Vagina (tissue), 2 donors: ENCODE results near the gene ANTXR1. TPM values are rescaled to one million over a fixed set of nuclear protein-coding genes. Genes with fewer than 3 reads are reported as not detected.

Source experiments
- DNase-seq, 2 donors: peaks; one replicate each; pipeline ENCODE4 v3.0.0-alpha.2; 2017; ENCODE audit errors: extremely low spot score in 2 of 2
- H3K27ac ChIP-seq: fragments of 200-600 bp; sonication (generic); one replicate; pipeline ENCODE4 v1.5.1; 2019
- H3K27me3 ChIP-seq: fragments of 200-600 bp; sonication (generic); one replicate; pipeline ENCODE4 v1.5.1; 2019
- H3K36me3 ChIP-seq, 2 donors: fragments of 200-600 bp; sonication (generic); one replicate each; pipeline ENCODE4 v1.5.1; 2017 to 2019
- H3K4me1 ChIP-seq: fragments of 200-600 bp; sonication (generic); one replicate; pipeline ENCODE4 v1.5.1; 2019
- H3K4me3 ChIP-seq, 2 donors: fragments of 200-600 bp; sonication (generic); 1 replicate in 1 of 2; 2 replicates in 1 of 2; pipeline ENCODE4 v1.5.1; 2016 to 2019
- H3K9me3 ChIP-seq: fragments of 200-600 bp; sonication (generic); one replicate; pipeline ENCODE4 v1.5.1; 2019
- POLR2A ChIP-seq, 2 donors: fragments of 450-650 bp; IDR thresholded peaks; one replicate each; pipeline ENCODE4 v1.6.1; 2017; ENCODE audit warnings: antibody characterized with exemption in 2 of 2, mild to moderate bottlenecking in 2 of 2, moderate library complexity in 2 of 2
- POLR2AphosphoS5 ChIP-seq, 2 donors: sonication (generic); formaldehyde crosslinking; IDR thresholded peaks; one replicate each; pipeline ENCODE4 v1.9.0; 2017; ENCODE audit warnings: antibody characterized with exemption in 2 of 2, mild to moderate bottlenecking in 2 of 2, low read depth in 1 of 2; ENCODE audit not compliant: insufficient read depth in 1 of 2
- intact Hi-C: fragments of 100-400 bp; cut with DNase I; formaldehyde crosslinking; loops from one replicate; pipeline ENCODE4 v1.15.1; 2023
- total RNA-seq: library from RNA; depleted of rRNA; stranded (reverse); fragments of >200 nt; gene quantifications from one replicate; pipeline ENCODE4 v1.2.3, GENCODE V29; 2016
- TF ChIP-seq, protein P1 (sequence below), 3 experiments: fragments of 450-650 bp in 2 of 3; fragments of 200-600 bp in 1 of 3; sonication (generic) in 1 of 3; IDR thresholded peaks; one replicate each; pipeline ENCODE4 v1.5.1; 2017 to 2019; ENCODE audit warnings: antibody characterized with exemption in 3 of 3, mild to moderate bottlenecking in 2 of 3, moderate library complexity in 2 of 3

The ANTXR1 gene
- total RNA-seq, 1 donor from 2014 or later = 102 TPM

DNA sequence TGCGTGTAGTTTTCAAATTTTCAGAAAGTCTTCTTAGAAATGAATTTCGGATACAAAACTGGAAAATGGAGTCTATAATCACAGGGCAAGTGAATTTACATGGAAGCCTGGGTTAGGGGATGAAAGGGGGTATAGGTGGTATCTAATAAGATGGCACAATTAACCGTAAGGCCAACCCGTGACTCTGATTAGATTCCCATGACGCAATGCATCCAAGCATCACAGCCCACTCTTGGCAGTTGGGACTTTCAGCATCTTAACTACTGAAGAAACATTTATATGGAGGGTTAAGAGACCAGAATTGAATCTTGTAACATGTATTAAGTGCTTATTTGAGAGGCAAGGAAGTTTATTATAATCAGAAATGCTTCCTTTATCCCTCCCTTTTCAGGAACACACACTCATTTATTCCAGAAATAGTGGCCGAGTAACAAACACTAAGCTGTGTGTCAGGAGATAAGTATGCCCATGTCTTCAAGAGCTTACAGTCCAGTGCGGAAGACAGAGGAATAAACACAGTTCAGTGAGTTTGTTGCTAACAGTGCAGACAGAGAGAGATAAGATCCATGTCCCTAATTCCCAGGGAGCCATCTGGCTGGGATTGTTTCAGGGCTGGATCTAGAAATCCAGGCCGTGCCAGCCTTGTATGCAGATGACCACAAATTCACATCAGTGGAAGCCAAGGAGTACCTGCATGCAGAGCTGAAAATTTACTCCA lies 151.2 kb downstream of the ANTXR1 start:
- no peaks in the 10 kb centered on the region for H3K27me3 ChIP-seq
- no peaks in the 10 kb centered on the region for H3K36me3 ChIP-seq
- TF ChIP-seq, protein P1, sequence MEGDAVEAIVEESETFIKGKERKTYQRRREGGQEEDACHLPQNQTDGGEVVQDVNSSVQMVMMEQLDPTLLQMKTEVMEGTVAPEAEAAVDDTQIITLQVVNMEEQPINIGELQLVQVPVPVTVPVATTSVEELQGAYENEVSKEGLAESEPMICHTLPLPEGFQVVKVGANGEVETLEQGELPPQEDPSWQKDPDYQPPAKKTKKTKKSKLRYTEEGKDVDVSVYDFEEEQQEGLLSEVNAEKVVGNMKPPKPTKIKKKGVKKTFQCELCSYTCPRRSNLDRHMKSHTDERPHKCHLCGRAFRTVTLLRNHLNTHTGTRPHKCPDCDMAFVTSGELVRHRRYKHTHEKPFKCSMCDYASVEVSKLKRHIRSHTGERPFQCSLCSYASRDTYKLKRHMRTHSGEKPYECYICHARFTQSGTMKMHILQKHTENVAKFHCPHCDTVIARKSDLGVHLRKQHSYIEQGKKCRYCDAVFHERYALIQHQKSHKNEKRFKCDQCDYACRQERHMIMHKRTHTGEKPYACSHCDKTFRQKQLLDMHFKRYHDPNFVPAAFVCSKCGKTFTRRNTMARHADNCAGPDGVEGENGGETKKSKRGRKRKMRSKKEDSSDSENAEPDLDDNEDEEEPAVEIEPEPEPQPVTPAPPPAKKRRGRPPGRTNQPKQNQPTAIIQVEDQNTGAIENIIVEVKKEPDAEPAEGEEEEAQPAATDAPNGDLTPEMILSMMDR (IDR thresholded peaks at IDR 0.05) = no peak
- TF ChIP-seq POLR2A (IDR thresholded peaks at IDR 0.05) = no peak
- peak overlapping the region; percentile 74 for H3K27ac ChIP-seq
- no peaks in the 10 kb centered on the region for H3K9me3 ChIP-seq
- no peak overlapping the region for H3K4me3 ChIP-seq
- intact Hi-C loops = no loop called here
- H3K4me1 ChIP-seq = peaks cover 64% of the 10 kb centered on the region
- DNase-seq = no peak

DNA sequence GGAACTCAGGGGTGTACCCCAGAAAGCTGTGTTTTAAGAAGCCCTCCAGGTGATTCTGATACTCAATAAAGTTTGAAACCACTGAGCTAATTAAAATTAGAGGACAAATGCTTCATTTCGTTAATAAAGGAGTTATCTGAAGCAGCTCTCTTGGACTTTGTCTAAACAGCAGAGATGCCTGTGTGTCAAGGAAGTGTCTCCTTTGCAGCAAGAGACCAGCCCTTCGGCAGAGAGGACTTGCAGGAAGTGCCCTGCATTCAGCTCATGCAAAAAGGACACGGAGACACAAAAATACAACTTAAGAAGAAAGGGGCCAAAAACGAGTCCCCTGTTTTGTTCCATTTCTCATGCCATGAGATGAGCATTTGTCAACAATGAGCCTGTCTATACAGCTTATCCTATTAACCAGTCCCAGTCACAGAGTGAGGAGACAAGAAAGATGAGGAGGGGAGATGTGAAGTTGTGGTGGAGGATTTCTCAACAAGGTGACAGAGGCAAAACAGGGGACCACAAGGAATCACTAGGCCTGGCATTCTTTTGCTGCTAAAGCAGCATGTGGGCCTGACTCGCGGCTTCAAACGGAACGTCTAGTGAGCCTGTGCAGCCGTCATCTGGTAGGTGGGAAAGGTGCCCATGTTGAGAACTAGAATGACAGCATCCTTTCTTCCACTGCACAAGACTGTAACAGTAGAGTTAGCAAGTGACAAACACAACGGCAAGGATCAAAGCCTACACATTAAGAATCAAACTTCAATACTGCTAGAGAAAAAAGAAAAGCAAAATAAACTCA lies 152.3 kb downstream of the ANTXR1 start:
- intact Hi-C loops = no loop called here
- Histone ChIP-seq H3K27me3 (no peaks in the 10 kb centered on the region), H3K27ac (peak overlapping the region; percentile 74), H3K4me1 (peaks cover 68% of the 10 kb centered on the region), H3K4me3 (no peak overlapping the region), H3K9me3 (no peaks in the 10 kb centered on the region), H3K36me3 (no peaks in the 10 kb centered on the region)
- no peak for DNase-seq
- no peak for TF ChIP-seq POLR2A (IDR thresholded peaks at IDR 0.05)
- TF ChIP-seq, protein P1 (IDR thresholded peaks at IDR 0.05) = no peak
- no peak for TF ChIP-seq POLR2AphosphoS5 (IDR thresholded peaks at IDR 0.05; ENCODE audit: insufficient read depth in 1 of 2, low read depth in 1 of 2)

DNA sequence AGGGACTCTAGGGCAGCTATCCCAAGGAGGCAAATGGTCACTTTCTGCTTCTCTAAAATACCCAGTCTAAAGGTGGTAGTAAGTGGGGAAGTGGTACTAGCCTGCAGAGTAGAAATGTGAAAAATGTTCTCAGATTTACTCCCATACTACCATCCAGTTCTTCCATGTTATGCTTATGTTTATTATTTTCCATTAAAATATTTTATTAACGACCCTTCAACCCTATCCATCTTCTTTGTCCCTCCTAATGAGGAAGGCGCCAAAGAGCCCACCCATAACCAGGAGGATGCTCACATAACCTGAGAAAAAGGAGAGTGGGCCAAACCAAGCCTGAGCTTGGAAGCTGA lies 153.5 kb downstream of the ANTXR1 start:
- Histone ChIP-seq H3K4me1 (peaks cover 74% of the 10 kb centered on the region), H3K27ac (no peak overlapping the region)
- TF ChIP-seq POLR2AphosphoS5 (IDR thresholded peaks at IDR 0.05; ENCODE audit: insufficient read depth in 1 of 2, low read depth in 1 of 2) (no peak), POLR2A (IDR thresholded peaks at IDR 0.05) (no peak)
- TF ChIP-seq, protein P1 (IDR thresholded peaks at IDR 0.05) = no peak

DNA sequence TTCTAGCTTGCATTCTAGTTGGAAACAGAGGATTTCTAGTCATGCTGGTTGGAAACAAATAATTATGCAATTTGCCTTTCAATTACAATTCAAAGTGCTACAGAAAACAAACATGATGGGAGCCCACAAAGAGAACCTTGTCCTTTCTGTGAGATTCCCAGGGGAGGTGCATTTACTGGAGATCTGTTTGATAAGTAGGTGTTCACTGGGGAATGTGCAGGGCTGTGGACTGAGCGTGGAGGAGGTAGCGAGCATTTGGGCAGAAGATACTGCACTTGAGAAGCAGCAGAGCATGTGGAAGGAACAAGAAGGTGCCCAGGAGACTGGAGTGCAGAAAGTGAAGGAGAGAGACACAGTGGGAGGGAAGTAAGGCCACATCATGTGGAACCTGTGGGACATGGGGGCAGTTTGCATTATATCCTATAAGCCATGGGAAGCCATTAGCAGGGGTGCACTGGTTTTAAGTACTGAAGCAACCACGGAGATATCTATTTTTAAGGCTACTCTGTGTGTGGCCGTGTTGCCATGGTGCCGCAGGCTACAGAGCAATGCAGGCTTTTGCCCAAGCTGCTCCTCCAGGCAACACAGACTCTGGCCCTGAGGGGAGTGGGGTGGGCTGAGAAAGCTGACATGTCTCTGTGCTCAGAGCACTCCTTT lies 154.0 kb downstream of the ANTXR1 start:
- Histone ChIP-seq H3K4me1 (peaks cover 72% of the 10 kb centered on the region), H3K27ac (no peak overlapping the region)
- DNase-seq = no peak

More for the DNA sequence above, 153.5 kb downstream of the ANTXR1 start:
- no peaks in the 10 kb centered on the region for H3K36me3 ChIP-seq
- no peaks in the 10 kb centered on the region for H3K9me3 ChIP-seq
- intact Hi-C loops = no loop called here
- no peak overlapping the region for H3K4me3 ChIP-seq
- H3K27me3 ChIP-seq = no peaks in the 10 kb centered on the region
- DNase-seq = no peak

More for the DNA sequence above, 154.0 kb downstream of the ANTXR1 start:
- Histone ChIP-seq H3K36me3 (no peaks in the 10 kb centered on the region), H3K9me3 (no peaks in the 10 kb centered on the region), H3K27me3 (no peaks in the 10 kb centered on the region), H3K4me3 (no peak overlapping the region)
- intact Hi-C loops = no loop called here
- TF ChIP-seq POLR2A (IDR thresholded peaks at IDR 0.05) (no peak), POLR2AphosphoS5 (IDR thresholded peaks at IDR 0.05; ENCODE audit: insufficient read depth in 1 of 2, low read depth in 1 of 2) (no peak)
- TF ChIP-seq, protein P1 (IDR thresholded peaks at IDR 0.05) = no peak
